NCI-H748 (cell line): ENCODE results near the gene LEMD2.
"Not testable (repeated sequence)": the region's sequence is repeated elsewhere in the genome, so short reads cannot be mapped to it uniquely, and the experiment has no call there.

Experiments
- DNase-seq: peaks from one replicate; lab custom pipeline; 2025; ENCODE audit not compliant: unreplicated experiment; lab: John Stamatoyannopoulos, UW

Gene LEMD2

GRCh38 chr6:33788694-33789549 lies at the start of gene LEMD2:
TSS of gene LEMD2 (minus strand) at chr6:33789130. CDS start at chr6:33789116, 14 bp downstream.
- peak; percentile 95 for DNase-seq

- no peak for DNase-seq
Observed at GRCh38 chr6:33837971-33838665, 49.2 kb upstream of the LEMD2 start.

GRCh38 chr6:33836806-33837469 lies 48.0 kb upstream of the LEMD2 start:
- no peak for DNase-seq

- DNase-seq, result no peak
Observed at GRCh38 chr6:33834401-33835392, 45.8 kb upstream of the LEMD2 start.

GRCh38 chr6:33833599-33833998 lies 44.7 kb upstream of the LEMD2 start:
- DNase-seq, result no peak

GRCh38 chr6:33832831-33833230 lies 43.9 kb upstream of the LEMD2 start:
- not testable (repeated sequence) for DNase-seq

- not testable (repeated sequence) for DNase-seq
Observed at GRCh38 chr6:33831725-33832124, 42.8 kb upstream of the LEMD2 start.

GRCh38 chr6:33830635-33831240 lies 41.8 kb upstream of the LEMD2 start:
- no peak for DNase-seq

GRCh38 chr6:33828764-33829731 lies 40.1 kb upstream of the LEMD2 start:
- no peak for DNase-seq

GRCh38 chr6:33828452-33828763 lies 39.5 kb upstream of the LEMD2 start:
- DNase-seq, result no peak

- DNase-seq, result no peak
Observed at GRCh38 chr6:33827546-33828451, 38.9 kb upstream of the LEMD2 start.

GRCh38 chr6:33826537-33826936 lies 37.6 kb upstream of the LEMD2 start:
- no peak for DNase-seq

GRCh38 chr6:33824461-33825154 lies 35.7 kb upstream of the LEMD2 start:
- no peak for DNase-seq

- no peak for DNase-seq
Observed at GRCh38 chr6:33823806-33824205, 34.9 kb upstream of the LEMD2 start.

- peak; percentile 62 for DNase-seq
Observed at GRCh38 chr6:33822575-33823395, 33.9 kb upstream of the LEMD2 start.

- no peak for DNase-seq
Observed at GRCh38 chr6:33820784-33821520, 32.0 kb upstream of the LEMD2 start.
